ENCODE results near the gene OGFOD3.

Gene OGFOD3

DNA sequence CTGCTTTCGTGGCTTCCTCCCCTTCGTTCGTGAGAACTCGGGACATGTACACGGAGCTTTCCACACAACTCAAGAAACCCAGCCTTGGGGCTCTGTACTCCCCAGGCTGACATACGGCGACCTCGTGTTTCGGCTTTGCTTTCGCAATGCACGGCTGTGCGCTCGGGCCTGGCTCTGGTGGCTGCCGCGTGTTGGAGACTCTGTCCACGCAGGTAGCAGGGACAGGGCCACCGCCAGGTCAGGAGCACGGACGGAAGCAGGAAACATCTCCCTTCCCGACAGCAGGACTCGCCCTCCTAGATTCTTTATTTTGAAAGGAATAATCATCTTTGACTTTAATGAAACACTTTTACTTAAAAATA is 29.5 kb downstream of the OGFOD3 start:
- no peak for TF ChIP-seq CTBP1 (IDR thresholded peaks at IDR 0.05; ENCODE audit: borderline replicate concordance)
- no peak for TF ChIP-seq PKNOX1 (IDR thresholded peaks at IDR 0.05)
- TF ChIP-seq FOXM1 (IDR thresholded peaks at IDR 0.05; ENCODE audit: borderline replicate concordance), result no peak
- no peak for DNase-seq (ENCODE audit: extremely low spot score)
- ChIA-PET POLR2A (no interaction called here), CTCF (no interaction called here)

DNA sequence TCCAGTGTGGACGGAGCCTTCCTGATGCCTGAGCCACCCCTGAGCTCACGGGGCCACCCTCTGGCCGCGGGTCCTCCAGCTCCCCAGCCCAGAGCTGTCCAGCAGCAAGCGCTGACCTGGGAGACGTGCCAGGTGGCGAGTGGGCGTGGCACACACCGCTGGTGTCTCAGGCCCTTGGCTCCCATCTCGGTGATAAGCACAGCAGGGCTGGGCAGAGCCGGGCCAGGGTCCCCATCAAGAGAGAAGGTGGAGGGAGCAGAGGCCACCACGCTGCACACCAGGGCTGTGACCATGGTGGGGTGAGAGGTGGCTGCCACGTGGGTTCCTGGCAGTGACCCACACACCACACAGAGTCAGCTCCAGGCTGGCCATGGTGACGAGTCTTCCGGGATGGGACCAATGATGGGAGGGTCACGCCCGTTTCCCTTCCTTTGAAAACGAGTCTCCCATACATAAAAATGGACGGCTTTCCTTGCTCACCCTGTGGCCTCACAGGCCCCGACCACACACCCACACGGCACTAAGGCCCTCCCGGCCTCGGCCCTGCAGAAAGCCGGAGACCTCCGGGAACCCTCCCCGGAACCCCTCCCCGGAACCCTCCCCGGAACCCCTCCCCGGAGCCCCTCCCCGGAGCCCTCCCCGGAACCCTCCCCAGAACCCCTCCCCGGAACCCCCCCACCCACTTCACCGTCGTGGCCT is 30.0 kb downstream of the OGFOD3 start:
- CTCF ChIA-PET, result interaction anchor here (0.6 kb wide), 1 partner anchor 10 kb away, joined by 3 read pairs; no protein-coding TSS in a partner anchor
- DNase-seq (ENCODE audit: extremely low spot score), result no peak
- TF ChIP-seq ELF4 (IDR thresholded peaks at IDR 0.05) (no peak), PKNOX1 (IDR thresholded peaks at IDR 0.05) (no peak), SUZ12 (IDR thresholded peaks at IDR 0.05) (no peak), FOXA1 (IDR thresholded peaks at IDR 0.05) (no peak), HDGF (IDR thresholded peaks at IDR 0.05; ENCODE audit: borderline replicate concordance) (no peak), FOXK2 (IDR thresholded peaks at IDR 0.05) (no peak)
- POLR2A ChIA-PET, result no interaction called here

DNA sequence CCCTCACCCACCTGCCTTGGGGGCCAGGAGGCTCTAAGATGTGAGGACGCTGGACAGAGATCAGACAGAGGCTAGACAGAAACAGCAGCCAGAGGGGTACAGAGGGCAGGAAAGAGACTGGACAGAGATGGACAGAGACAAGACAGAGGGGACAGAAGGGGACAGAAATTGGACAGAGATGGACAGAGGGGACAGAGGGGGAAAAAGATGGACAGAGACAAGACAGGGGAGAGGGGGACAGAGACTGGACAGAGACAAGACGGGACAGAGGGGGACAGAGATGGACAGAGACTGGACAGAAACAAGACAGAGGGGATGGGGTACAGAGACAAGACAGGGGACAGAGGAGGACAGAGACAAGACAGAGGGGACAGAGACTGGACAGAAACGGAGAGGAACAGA is 30.7 kb downstream of the OGFOD3 start:
- ChIA-PET POLR2A (no interaction called here), CTCF (no interaction called here)
- DNase-seq (ENCODE audit: extremely low spot score), result no peak
- TF ChIP-seq FOXK2 (IDR thresholded peaks at IDR 0.05) (no peak), PKNOX1 (IDR thresholded peaks at IDR 0.05) (no peak), ARNT (IDR thresholded peaks at IDR 0.05) (no peak), CTBP1 (IDR thresholded peaks at IDR 0.05; ENCODE audit: borderline replicate concordance) (no peak), L3MBTL2 (conservative IDR thresholded peaks at IDR 0.05) (no peak), LEF1 (IDR thresholded peaks at IDR 0.05; ENCODE audit: borderline replicate concordance) (no peak), FOXA1 (IDR thresholded peaks at IDR 0.05) (no peak), SUZ12 (IDR thresholded peaks at IDR 0.05) (no peak), TARDBP (IDR thresholded peaks at IDR 0.05) (no peak), NFRKB (IDR thresholded peaks at IDR 0.05) (no peak), ZNF384 (IDR thresholded peaks at IDR 0.05) (no peak), ELF4 (IDR thresholded peaks at IDR 0.05) (no peak), HDGF (IDR thresholded peaks at IDR 0.05; ENCODE audit: borderline replicate concordance) (no peak), FOXM1 (IDR thresholded peaks at IDR 0.05; ENCODE audit: borderline replicate concordance) (no peak), SP1 (IDR thresholded peaks at IDR 0.05) (no peak), BHLHE40 (IDR thresholded peaks at IDR 0.05; ENCODE audit: borderline replicate concordance) (no peak)

GRCh38 chr17:82386881-82387704 is 31.3 kb downstream of the OGFOD3 start:
- POLR2A ChIA-PET, result no interaction called here
- no peak for TF ChIP-seq L3MBTL2 (conservative IDR thresholded peaks at IDR 0.05)
- TF ChIP-seq HDGF (IDR thresholded peaks at IDR 0.05; ENCODE audit: borderline replicate concordance), result no peak
- no peak for DNase-seq (ENCODE audit: extremely low spot score)
- CTCF ChIA-PET, result no interaction called here

DNA sequence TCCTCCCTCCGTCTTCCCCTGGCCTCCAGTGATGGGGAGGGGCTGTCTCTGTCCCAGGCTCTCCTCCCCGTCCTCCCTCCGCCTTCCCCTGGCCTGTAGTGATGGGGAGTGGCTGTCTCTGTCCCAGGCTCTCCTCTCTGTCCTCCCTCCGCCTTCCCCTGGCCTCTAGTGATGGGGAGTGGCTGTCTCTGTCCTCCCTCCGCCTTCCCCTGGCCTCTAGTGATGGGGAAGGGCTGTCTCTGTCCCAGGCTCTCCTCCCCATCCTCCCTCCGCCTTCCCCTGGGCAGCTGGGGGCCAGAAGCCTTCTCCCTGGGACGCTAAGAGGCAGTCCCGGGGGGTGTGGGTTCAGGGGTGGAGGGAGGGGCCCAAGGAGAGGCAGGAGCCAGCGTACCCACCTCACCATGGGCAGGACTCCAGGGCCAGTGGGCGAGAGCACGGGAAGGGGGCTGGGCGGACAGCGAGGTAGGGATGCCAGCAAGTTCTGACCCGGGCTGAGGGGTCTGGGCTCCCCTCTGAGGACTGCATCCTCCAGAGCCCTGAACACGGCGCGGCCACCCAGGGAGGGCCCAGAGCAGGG is 32.0 kb downstream of the OGFOD3 start:
- no peak for DNase-seq (ENCODE audit: extremely low spot score)
- ChIA-PET POLR2A (no interaction called here), CTCF (no interaction called here)
- TF ChIP-seq TARDBP (IDR thresholded peaks at IDR 0.05), result no peak
- no peak for TF ChIP-seq PKNOX1 (IDR thresholded peaks at IDR 0.05)
- TF ChIP-seq FOXK2 (IDR thresholded peaks at IDR 0.05), result no peak
- no peak for TF ChIP-seq ELF4 (IDR thresholded peaks at IDR 0.05)
- no peak for TF ChIP-seq FOXA1 (IDR thresholded peaks at IDR 0.05)
- no peak for TF ChIP-seq L3MBTL2 (conservative IDR thresholded peaks at IDR 0.05)
- no peak for TF ChIP-seq LEF1 (IDR thresholded peaks at IDR 0.05; ENCODE audit: borderline replicate concordance)
- no peak for TF ChIP-seq BHLHE40 (IDR thresholded peaks at IDR 0.05; ENCODE audit: borderline replicate concordance)
- no peak for TF ChIP-seq HDGF (IDR thresholded peaks at IDR 0.05; ENCODE audit: borderline replicate concordance)
- TF ChIP-seq NFRKB (IDR thresholded peaks at IDR 0.05), result no peak
